ENCODE results near the gene MYL3.
"Not testable (repeated sequence)": the region's sequence is repeated elsewhere in the genome, so short reads cannot be mapped to it uniquely, and the experiment has no call there.

The MYL3 gene

DNA sequence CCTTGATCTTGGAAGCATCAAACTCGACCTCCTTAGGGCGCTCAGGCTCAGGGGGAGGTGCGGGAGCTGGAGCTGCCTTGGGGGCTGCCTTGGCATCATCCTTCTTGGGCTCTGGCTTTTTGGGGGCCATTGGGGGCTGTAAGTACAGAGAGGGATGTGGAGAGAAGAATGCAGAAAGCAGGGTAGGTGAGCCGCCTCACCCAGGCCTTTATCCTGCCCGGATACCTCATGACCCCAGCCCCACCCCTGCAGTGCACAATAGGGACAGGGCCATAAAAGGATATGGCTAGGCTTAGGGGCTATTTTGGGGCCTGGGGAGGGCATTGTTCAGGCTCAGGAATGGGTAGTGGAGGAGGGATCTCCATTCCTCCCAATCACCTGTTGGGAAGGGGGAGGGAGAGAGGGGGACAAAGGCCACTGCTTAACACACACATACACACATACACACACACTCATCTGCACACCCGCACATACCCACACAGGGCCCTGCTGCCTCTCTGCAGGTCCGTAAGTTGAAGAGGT, at the start of gene MYL3:
Gene MYL3, minus strand, starts transcription at position 184 of the 522 bp plus-strand sequence. Its CDS starts 54 bp downstream, at position 130.
- FAIRE-seq: no peak

DNA sequence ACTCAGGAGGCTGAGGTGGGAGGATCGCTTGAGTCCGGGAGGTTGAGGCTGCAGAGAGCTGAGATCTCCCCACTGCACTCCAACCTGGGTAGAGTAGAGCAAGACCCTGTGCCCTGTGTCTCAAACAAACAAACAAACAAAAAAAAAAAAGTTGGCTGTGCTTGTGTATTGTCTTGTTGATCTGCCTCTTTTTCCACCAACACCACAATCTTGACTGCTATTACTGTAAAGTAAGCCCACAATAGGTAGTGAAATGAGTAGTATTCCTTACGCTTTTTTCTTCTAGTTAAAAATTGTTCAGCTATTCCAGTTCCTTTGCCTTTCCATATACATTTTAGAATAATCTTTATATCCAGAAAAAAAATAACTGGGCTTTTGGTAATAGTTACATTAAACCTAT, 49.7 kb upstream of the MYL3 start:
- FAIRE-seq: no peak

DNA sequence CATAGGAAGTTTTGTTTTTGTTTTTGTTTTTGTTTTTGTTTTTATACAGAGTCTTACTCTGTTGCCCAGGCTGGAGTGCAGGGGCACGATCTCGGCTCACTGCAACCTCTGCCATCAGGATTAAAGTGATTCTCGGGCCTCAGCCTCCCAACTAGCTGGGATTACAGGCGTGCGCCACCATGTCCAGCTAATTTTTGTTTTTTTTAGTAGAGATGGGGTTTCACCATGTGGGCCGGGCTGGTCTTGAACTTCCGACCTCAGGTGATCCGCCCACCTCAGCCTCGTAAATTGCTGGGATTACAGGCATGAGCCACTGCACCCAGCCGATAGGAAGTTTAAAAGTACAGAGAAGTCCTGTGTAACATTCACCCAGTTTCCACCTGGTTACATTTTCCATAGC, 47.7 kb upstream of the MYL3 start:
- not testable (repeated sequence) for FAIRE-seq

GRCh38 chr3:46910166-46910760, 47.0 kb upstream of the MYL3 start:
- FAIRE-seq: no peak

DNA sequence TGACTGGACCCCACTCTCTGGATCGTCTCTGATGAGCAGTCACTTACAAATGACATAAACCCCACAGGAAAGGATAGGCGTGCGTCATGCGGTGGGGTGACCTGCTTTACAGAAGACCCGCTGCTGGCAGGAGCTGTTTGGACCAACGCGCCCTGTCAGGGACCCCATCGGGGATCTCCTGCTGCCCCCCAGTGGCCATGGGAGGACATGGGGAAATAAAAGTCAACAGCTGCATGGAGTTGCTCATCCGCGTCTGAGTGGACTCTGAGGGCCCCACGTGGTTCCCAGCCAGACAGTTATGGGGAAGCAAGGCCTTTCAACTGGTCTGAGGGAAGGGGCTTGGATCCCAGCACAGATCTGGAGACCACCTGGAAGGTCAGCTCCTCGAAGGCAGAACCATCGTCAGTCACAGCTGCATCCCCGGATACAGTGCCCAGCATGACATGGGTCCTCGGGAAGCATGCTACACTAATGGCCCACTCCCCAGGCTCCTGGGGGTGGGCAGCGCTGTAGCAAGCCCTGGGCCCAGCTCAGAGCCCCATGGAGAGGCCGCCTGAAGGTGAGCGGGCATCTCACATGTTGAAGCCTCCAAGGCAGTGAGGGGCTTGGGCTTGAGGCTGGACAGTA, 46.4 kb upstream of the MYL3 start:
- no peak for FAIRE-seq

DNA sequence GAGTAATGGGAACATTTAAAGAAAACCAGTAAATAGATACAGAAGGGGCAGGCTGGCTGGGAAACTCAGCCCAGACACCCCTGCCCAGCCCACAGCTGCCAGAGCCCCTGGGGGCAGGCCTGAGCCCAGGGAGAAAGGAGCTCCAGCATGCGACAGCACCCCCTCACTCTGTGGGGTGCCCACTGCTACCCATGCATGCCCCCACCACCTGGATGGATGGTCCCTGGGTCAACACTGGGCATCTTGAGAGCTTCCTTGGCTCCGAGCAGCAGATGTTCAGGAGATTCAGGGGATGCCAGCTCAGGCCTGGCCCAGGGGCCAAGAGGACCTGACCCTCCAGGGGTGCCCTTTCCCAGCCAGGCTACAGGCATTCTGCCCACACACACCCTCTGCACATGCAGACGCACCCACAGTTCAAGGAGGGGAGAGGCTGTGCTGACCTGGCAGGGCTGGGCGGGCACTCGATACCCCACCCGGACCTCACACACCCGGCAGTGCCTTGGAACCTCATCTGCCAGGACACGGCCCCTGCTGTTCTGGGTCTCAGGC, 45.8 kb upstream of the MYL3 start:
- no peak for FAIRE-seq

DNA sequence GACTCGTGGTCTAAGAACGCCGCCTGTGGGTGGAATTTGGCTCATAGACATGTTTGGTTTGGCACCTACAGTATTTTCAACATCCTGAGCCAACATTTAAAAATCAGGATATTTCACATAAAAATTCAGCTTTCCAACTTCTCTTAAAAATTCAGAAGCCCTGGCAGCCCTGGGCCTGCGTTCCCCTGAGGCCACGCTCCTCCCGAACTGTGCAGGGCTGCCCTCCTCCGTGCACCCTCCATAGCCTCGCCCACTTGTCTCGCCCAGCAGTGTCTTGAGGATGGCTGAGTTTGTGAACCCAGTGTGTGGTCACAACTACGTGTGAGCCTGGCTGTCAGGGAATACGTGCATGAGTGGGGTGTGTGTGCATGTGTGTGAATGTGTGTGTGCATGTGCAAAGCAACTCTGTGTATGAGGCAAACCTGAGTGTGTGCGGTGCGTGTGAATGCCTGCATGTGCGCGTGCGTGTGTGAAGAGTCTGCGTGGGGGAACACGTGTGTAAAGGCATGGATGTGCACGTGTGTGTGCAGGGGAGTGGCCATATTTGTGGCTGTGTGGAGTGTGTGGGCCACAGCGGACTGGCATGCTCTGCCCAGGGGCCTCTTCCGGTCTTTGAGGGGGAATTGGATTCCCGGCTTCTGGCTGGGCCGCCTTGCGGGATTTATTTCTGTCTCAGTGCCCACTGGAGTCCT, 45.2 kb upstream of the MYL3 start:
- FAIRE-seq: no peak

GRCh38 chr3:46907960-46908293, 44.7 kb upstream of the MYL3 start:
- no peak for FAIRE-seq

- no peak for FAIRE-seq
These were observed 44.0 kb upstream of the MYL3 start for GRCh38 chr3:46907271-46907670.

GRCh38 chr3:46906471-46907058, 43.3 kb upstream of the MYL3 start:
- no peak for FAIRE-seq

- FAIRE-seq: no peak
These were observed 42.6 kb upstream of the MYL3 start for GRCh38 chr3:46905661-46906451.

- no peak for FAIRE-seq
These were observed 41.9 kb upstream of the MYL3 start for GRCh38 chr3:46905213-46905560.

DNA sequence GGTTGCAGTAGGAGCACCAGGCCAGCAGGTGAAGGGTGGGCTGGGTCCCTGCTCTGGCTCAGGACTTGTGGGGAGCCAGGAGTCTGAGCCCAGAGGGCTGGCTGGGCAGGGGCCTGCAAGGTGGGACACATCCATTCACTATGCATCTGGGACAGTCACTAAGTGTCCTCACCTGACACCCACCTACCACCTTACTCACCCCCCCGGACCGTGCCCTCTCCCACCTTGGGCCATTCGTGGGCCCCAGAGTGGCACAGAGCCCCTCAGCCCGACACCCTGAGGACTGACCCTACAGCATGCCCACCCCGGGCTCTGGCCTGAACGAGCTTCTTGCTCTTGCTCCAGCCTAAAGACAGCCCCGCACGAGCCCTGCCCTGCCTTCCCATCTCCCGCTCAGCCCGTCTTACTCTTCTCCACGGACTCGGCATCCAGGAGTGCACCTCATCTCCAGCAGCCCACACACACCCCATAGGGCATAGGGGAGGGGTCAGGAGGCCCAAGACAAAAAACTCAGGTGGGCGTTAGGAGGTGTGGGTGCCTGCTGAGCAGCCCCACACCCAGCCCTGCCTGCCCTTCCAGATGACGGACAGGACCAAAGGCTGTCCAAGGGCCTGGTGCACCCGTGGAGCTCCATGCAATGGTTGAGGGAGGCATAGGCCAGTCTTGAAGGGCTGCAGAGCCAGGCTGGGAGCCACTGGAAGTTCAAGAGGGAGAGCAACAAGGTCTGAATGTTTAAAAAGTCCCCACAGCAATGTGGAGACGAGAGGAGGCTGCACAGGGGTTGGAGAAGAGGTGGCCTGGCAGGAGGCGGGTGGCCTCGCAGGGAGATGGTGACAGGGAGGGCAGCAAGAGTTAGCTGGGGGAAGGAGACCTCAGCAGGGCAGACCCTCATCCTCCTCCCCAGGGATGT, 41.3 kb upstream of the MYL3 start:
- FAIRE-seq: no peak

- no peak for FAIRE-seq
These were observed 40.4 kb upstream of the MYL3 start for GRCh38 chr3:46903341-46904302.

- FAIRE-seq: no peak
These were observed 39.0 kb upstream of the MYL3 start for GRCh38 chr3:46902188-46902631.

GRCh38 chr3:46901591-46902187, 38.4 kb upstream of the MYL3 start:
- no peak for FAIRE-seq

GRCh38 chr3:46901061-46901460, 37.8 kb upstream of the MYL3 start:
- FAIRE-seq: no peak

GRCh38 chr3:46900356-46900755, 37.1 kb upstream of the MYL3 start:
- FAIRE-seq: no peak

GRCh38 chr3:46900007-46900292, 36.7 kb upstream of the MYL3 start:
- FAIRE-seq: no peak
